ENCODE data around the gene FADS3.

FADS3 gene

GRCh38 chr11:61833471-61833870 lies 57.9 kb downstream of the FADS3 start:
- DNase-seq = no peak

- no peak for DNase-seq
Observed at GRCh38 chr11:61832754-61833153, 58.6 kb downstream of the FADS3 start.

GRCh38 chr11:61832207-61832606 lies 59.1 kb downstream of the FADS3 start:
- no peak for DNase-seq

- peak in 1 of 2 donors; percentile 30 for DNase-seq
Observed at GRCh38 chr11:61830237-61831105, 60.9 kb downstream of the FADS3 start.

GRCh38 chr11:61829806-61830205 lies 61.5 kb downstream of the FADS3 start:
- DNase-seq = no peak

GRCh38 chr11:61828629-61829407 lies 62.5 kb downstream of the FADS3 start:
- DNase-seq = peak in 1 of 2 donors; percentile 10

- no peak for DNase-seq
Observed at GRCh38 chr11:61828379-61828628, 63.0 kb downstream of the FADS3 start.

- DNase-seq = peak; percentile 94 to 95
Observed at GRCh38 chr11:61827571-61828378, 63.6 kb downstream of the FADS3 start, which contains the start of gene FADS2. TSS of gene FADS2 (plus strand) at chr11:61828300. CDS start at chr11:61828391, 91 bp downstream.

GRCh38 chr11:61826930-61827570 lies 64.3 kb downstream of the FADS3 start:
- peak; percentile 67 to 74 for DNase-seq
